IMR-90 (cell line): ENCODE data around the gene SASH1. TPM values are rescaled to one million over a fixed set of nuclear protein-coding genes. Genes with fewer than 3 reads are reported as not detected.
A peak's percentile ranks its signal among the peaks of the same experiment; 100 is the strongest.

Experiments
- ATAC-seq: fragments of 200-7000 bp; cut with Tn5 transposase; 2 replicates; pipeline ENCODE4 v1.9.1; 2020; ENCODE audit warnings: low read depth, mild to moderate bottlenecking, moderate library complexity
- BruUV-seq: library from RNA; stranded (reverse); fragments of 400-500 nt; replicated peaks from 2 replicates; lab custom pipeline; 2021; lab: Mats Ljungman, UMichigan
- CTCF ChIA-PET: fragments of 300-600 bp; formaldehyde crosslinking; extraction: SDS; loops from one replicate; lab custom pipeline; 2021; ENCODE audit warnings: antibody characterized with exemption; lab: Yijun Ruan, JAX
- POLR2A ChIA-PET: fragments of 300-600 bp; sonication (Branson Sonifier 250); formaldehyde crosslinking; loops from one replicate; lab custom pipeline; 2022; ENCODE audit warnings: antibody characterized with exemption; ENCODE audit not compliant: unreplicated experiment; lab: Charles Lee
- DNase-seq: peaks from one replicate; pipeline ENCODE4 v3.0.0; 2013
- H2AFZ ChIP-seq: replicated peaks from 2 replicates; pipeline ENCODE3; 2013; ENCODE audit warnings: low read length, mild to moderate bottlenecking; ENCODE audit not compliant: poor library complexity
- H2AK5ac ChIP-seq: 2 replicates; pipeline ENCODE4 v1.6.1; 2013; ENCODE audit warnings: low read depth, low read length, inconsistent platforms
- H2AK9ac ChIP-seq: replicated peaks from 2 replicates; pipeline ENCODE3; 2013; ENCODE audit warnings: mild to moderate bottlenecking, low read depth, low read length, moderate library complexity; ENCODE audit not compliant: poor library complexity
- H2BK120ac ChIP-seq: 2 replicates; pipeline ENCODE4 v1.6.1; 2013; ENCODE audit warnings: low read depth, low read length, inconsistent platforms
- H2BK15ac ChIP-seq: 3 replicates; pipeline ENCODE4 v1.6.1; 2013; ENCODE audit warnings: low read depth, low read length, inconsistent platforms
- H2BK20ac ChIP-seq: 2 replicates; pipeline ENCODE4 v1.6.1; 2013; ENCODE audit warnings: low read depth, mild to moderate bottlenecking, inconsistent platforms, low read length, moderate library complexity
- H2BK5ac ChIP-seq: 2 replicates; pipeline ENCODE4 v1.6.1; 2013; ENCODE audit warnings: mild to moderate bottlenecking, low read depth, low read length, inconsistent platforms; ENCODE audit not compliant: poor library complexity, severe bottlenecking
- H3K14ac ChIP-seq: replicated peaks from 2 replicates; pipeline ENCODE4 v1.6.1; 2013; ENCODE audit warnings: low read depth, low read length, inconsistent platforms
- H3K18ac ChIP-seq: 2 replicates; pipeline ENCODE4 v1.6.1; 2013; ENCODE audit warnings: low read depth, low read length, control low read depth
- H3K23ac ChIP-seq: 2 replicates; pipeline ENCODE4 v1.6.1; 2013; ENCODE audit warnings: low read depth, low read length, inconsistent platforms
- H3K27ac ChIP-seq: 2 replicates; pipeline ENCODE4 v1.5.1; 2013; ENCODE audit warnings: mild to moderate bottlenecking, control low read depth, low read length; ENCODE audit not compliant: insufficient read depth
- H3K27me3 ChIP-seq: 2 replicates; pipeline ENCODE4 v1.6.1; 2013; ENCODE audit warnings: low read length; ENCODE audit not compliant: control insufficient read depth, insufficient read depth
- H3K36me3 ChIP-seq: 2 replicates; pipeline ENCODE4 v1.6.1; 2013; ENCODE audit warnings: low read length, mixed read lengths; ENCODE audit not compliant: control insufficient read depth, insufficient read depth
- H3K4ac ChIP-seq: 2 replicates; pipeline ENCODE4 v1.6.1; 2013; ENCODE audit warnings: low read depth, low read length, inconsistent platforms
- H3K4me1 ChIP-seq: 2 replicates; pipeline ENCODE4 v1.6.1; 2013; ENCODE audit warnings: low read length, mixed read lengths; ENCODE audit not compliant: control insufficient read depth, insufficient read depth
- H3K4me2 ChIP-seq: 2 replicates; pipeline ENCODE4 v1.6.1; 2013; ENCODE audit warnings: low read depth, mild to moderate bottlenecking, control low read depth, low read length, moderate library complexity
- H3K4me3 ChIP-seq: 2 replicates; pipeline ENCODE4 v1.5.1; 2013; ENCODE audit warnings: low read depth, mild to moderate bottlenecking, control low read depth, low read length, moderate library complexity; ENCODE audit not compliant: insufficient read depth
- H3K56ac ChIP-seq: 2 replicates; pipeline ENCODE4 v1.6.1; 2013; ENCODE audit warnings: low read length, inconsistent platforms; ENCODE audit not compliant: insufficient read depth; ENCODE audit errors: extremely low read depth
- H3K79me1 ChIP-seq, 2 experiments: 2 replicates each; pipeline ENCODE4 v1.6.1; 2013; ENCODE audit warnings: low read length in 2 of 2, inconsistent platforms in 1 of 2, low read depth in 1 of 2
- H3K9ac ChIP-seq: 2 replicates; pipeline ENCODE4 v1.6.1; 2013; ENCODE audit warnings: low read depth, low read length, control low read depth
- H3K9me1 ChIP-seq: 2 replicates; pipeline ENCODE4 v1.6.1; 2013; ENCODE audit warnings: low read length, inconsistent platforms; ENCODE audit not compliant: insufficient read depth
- H3K9me3 ChIP-seq: 2 replicates; pipeline ENCODE4 v1.6.1; 2013; ENCODE audit warnings: low read length; ENCODE audit not compliant: control insufficient read depth, insufficient read depth
- H4K20me1 ChIP-seq: 2 replicates; pipeline ENCODE4 v1.6.1; 2013; ENCODE audit warnings: low read length, inconsistent platforms; ENCODE audit not compliant: insufficient read depth
- H4K5ac ChIP-seq: 2 replicates; pipeline ENCODE4 v1.6.1; 2013; ENCODE audit warnings: mild to moderate bottlenecking, low read depth, low read length, control low read depth
- H4K8ac ChIP-seq, 2 experiments: 2 replicates each; pipeline ENCODE4 v1.6.1; 2013; ENCODE audit warnings: low read depth in 2 of 2, low read length in 2 of 2, control low read depth in 1 of 2, inconsistent platforms in 1 of 2
- H4K91ac ChIP-seq: 2 replicates; pipeline ENCODE4 v1.6.1; 2013; ENCODE audit warnings: low read depth, low read length, inconsistent platforms; ENCODE audit not compliant: insufficient read depth
- BHLHE40 ChIP-seq: fragments of 150-350 bp; IDR thresholded peaks from 2 replicates; pipeline ENCODE4 v1.6.1; 2016; ENCODE audit warnings: mild to moderate bottlenecking, low read depth, low read length
- CEBPB ChIP-seq: IDR thresholded peaks from 2 replicates; pipeline ENCODE4 v1.6.1; 2012; ENCODE audit warnings: low read depth, low read length, improper control_type of control experiment
- FOS ChIP-seq: fragments of 150-350 bp; IDR thresholded peaks from 2 replicates; pipeline ENCODE4 v1.6.1; 2016; ENCODE audit warnings: low read depth, low read length
- MXI1 ChIP-seq: IDR thresholded peaks from 2 replicates; pipeline ENCODE4 v1.6.1; 2012; ENCODE audit warnings: low read depth, mild to moderate bottlenecking, low read length, moderate library complexity, borderline replicate concordance
- POLR2A ChIP-seq: IDR thresholded peaks from 2 replicates; pipeline ENCODE4 v1.6.1; 2012; ENCODE audit warnings: mild to moderate bottlenecking, low read depth, low read length
- RFX5 ChIP-seq: IDR thresholded peaks from 2 replicates; pipeline ENCODE4 v1.8.0; 2012; ENCODE audit warnings: low read depth, mild to moderate bottlenecking, low read length, moderate library complexity
- WGBS, 2 experiments: methylation state at CpG; one replicate each; pipeline versions ENCODE4 v1.1.5 to v1.1.7; 2013; ENCODE audit warnings: missing lambda C conversion rate in 2 of 2; ENCODE audit not compliant: insufficient read length in 1 of 2; ENCODE audit errors: extremely low coverage in 2 of 2; 5-methylcytosine and 5-hydroxymethylcytosine counted together
- dilution Hi-C: fragments of 300-500 bp; cut with HindIII; formaldehyde crosslinking; loops from one replicate; pipeline ENCODE4 v1.14.3; 2018; ENCODE audit warnings: low sequenced_read_pairs; ENCODE audit not compliant: unreplicated experiment
- in situ Hi-C: fragments of 300-500 bp; cut with MboI; formaldehyde crosslinking; loops from 3 replicates; pipeline ENCODE4 v1.14.3; 2019; ENCODE audit warnings: low sequenced_read_pairs, inconsistent platforms, mixed read lengths
- intact Hi-C: fragments of 100-400 bp; cut with micrococcal nuclease; formaldehyde crosslinking; loops from 2 replicates; pipeline ENCODE4 v1.10.0; 2022
- polyA plus RNA-seq, 3 experiments: library from polyadenylated mRNA; depleted of rRNA; stranded (reverse); fragments of >200 nt; gene quantifications; 2 replicates each; pipeline ENCODE4 v1.2.3, GENCODE V29; 2012; ENCODE audit warnings: low replicate concordance in 1 of 3
- total RNA-seq: library from RNA; depleted of rRNA; stranded (reverse); fragments of >200 nt; gene quantifications from 2 replicates; pipeline ENCODE4 v1.2.3, GENCODE V29; 2012

The SASH1 gene
- total and polyA plus RNA-seq, 2 of the 4 experiments (the other 2 are of a cell fraction) = 11.6 to 16.5 TPM

GRCh38 chr6:148325316-148326068 is 17.1 kb upstream of the SASH1 start:
- H2AFZ ChIP-seq = no peak overlapping the region
- H2BK20ac ChIP-seq = no peak overlapping the region
- peaks cover 18% of the 10 kb centered on the region for H3K4me1 ChIP-seq
- H2BK120ac ChIP-seq = no peak overlapping the region; the same call in 1 of the 2 replicates
- no peak overlapping the region for H3K9ac ChIP-seq
- no peak for ATAC-seq
- no peak overlapping the region for H3K23ac ChIP-seq
- no peaks in the 10 kb centered on the region for H3K36me3 ChIP-seq
- no peak overlapping the region for H2AK9ac ChIP-seq
- peak; percentile 39 for DNase-seq
- peaks cover 0 to 14% of the 10 kb centered on the region in 2 experiments; a peak in 1 of 4 replicates for H3K79me1 ChIP-seq
- in situ Hi-C loops = no loop called here
- H4K8ac ChIP-seq = no peak overlapping the region
- peaks cover 7% of the 10 kb centered on the region for H3K9me1 ChIP-seq
- no peaks in the 10 kb centered on the region for H3K27me3 ChIP-seq
- CTCF ChIA-PET = no interaction called here
- H2BK5ac ChIP-seq = no peak overlapping the region
- no peak for TF ChIP-seq POLR2A
- no peak for TF ChIP-seq CEBPB
- no peak for TF ChIP-seq FOS
- TF ChIP-seq RFX5 = no peak
- TF ChIP-seq BHLHE40 = no peak
- no peak for TF ChIP-seq MXI1
- intact Hi-C loops = no loop called here
- H3K4me3 ChIP-seq = no peak overlapping the region
- H3K14ac ChIP-seq = no peak overlapping the region; the same call in 1 of the 2 replicates
- dilution Hi-C loops = no loop called here
- no peak overlapping the region for H3K27ac ChIP-seq
- peak overlapping the region; percentile 35; the same call in 1 of the 2 replicates for H2AK5ac ChIP-seq
- H3K18ac ChIP-seq = peak overlapping the region; percentile 35; the same call in 1 of the 2 replicates
- BruUV-seq = no TSS peak
- WGBS, 2 experiments = 92% methylated on average over 2 of the region's 11 CpGs; no CpG with 5 or more reads in 1 of the 2 experiments
- no peak overlapping the region for H3K4me2 ChIP-seq
- no peak overlapping the region; the same call in 1 of the 2 replicates for H4K91ac ChIP-seq
- no peak overlapping the region for H3K56ac ChIP-seq
- peak overlapping the region; percentile 10; the same call in 1 of the 3 replicates for H2BK15ac ChIP-seq
- POLR2A ChIA-PET = no interaction called here
- H3K4ac ChIP-seq = peak overlapping the region; percentile 11; the same call in 1 of the 2 replicates
- H4K20me1 ChIP-seq = no peaks in the 10 kb centered on the region
- no peak overlapping the region for H4K5ac ChIP-seq
- H3K9me3 ChIP-seq = no peaks in the 10 kb centered on the region
